GM23338 (cell line): ENCODE results near the gene RNF43.

Experiments
- ZNF114 ChIP-seq: fragments of 250-450 bp; sonication (Bioruptor Pico); IDR thresholded peaks from 2 replicates; pipeline ENCODE4 v1.5.0; 2020; ENCODE audit warnings: mild to moderate bottlenecking, moderate library complexity
- TF ChIP-seq, protein P1 (sequence below), 2 experiments: fragments of 200-600 bp in 1 of 2; sonication (generic) in 1 of 2; conservative IDR thresholded peaks; 2 replicates each; pipeline versions ENCODE4 v1.5.1 to v1.6.1; 2016 to 2017; ENCODE audit warnings: antibody characterized with exemption in 2 of 2, low read depth in 2 of 2, mild to moderate bottlenecking in 2 of 2, moderate library complexity in 1 of 2
- TF ChIP-seq, protein P2 (sequence below): fragments of 250-450 bp; sonication (Bioruptor Pico); IDR thresholded peaks from 2 replicates; pipeline ENCODE4 v1.5.0; 2020; ENCODE audit warnings: mild to moderate bottlenecking, moderate library complexity

DNA sequence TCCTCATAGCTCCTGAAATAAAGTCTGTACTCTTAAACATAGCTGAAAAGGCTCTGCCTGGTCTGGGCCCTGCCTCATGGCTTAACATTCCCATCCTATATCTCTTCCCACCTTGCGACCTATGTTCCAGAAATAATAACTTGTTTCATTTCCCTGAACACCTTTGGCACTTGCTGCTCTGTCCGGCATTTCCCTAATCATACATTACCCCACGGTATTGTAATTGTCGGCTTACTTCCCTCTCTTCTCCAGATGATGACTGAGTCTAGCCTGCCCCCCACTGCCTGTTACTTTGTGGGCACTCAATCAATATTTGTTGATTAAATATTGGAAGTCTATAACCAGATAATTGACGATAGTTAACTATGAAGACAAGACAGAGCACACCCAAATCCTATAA is 42.1 kb downstream of the RNF43 start:
- TF ChIP-seq, protein P1, sequence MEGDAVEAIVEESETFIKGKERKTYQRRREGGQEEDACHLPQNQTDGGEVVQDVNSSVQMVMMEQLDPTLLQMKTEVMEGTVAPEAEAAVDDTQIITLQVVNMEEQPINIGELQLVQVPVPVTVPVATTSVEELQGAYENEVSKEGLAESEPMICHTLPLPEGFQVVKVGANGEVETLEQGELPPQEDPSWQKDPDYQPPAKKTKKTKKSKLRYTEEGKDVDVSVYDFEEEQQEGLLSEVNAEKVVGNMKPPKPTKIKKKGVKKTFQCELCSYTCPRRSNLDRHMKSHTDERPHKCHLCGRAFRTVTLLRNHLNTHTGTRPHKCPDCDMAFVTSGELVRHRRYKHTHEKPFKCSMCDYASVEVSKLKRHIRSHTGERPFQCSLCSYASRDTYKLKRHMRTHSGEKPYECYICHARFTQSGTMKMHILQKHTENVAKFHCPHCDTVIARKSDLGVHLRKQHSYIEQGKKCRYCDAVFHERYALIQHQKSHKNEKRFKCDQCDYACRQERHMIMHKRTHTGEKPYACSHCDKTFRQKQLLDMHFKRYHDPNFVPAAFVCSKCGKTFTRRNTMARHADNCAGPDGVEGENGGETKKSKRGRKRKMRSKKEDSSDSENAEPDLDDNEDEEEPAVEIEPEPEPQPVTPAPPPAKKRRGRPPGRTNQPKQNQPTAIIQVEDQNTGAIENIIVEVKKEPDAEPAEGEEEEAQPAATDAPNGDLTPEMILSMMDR (conservative IDR thresholded peaks at IDR 0.05; ENCODE audit: low read depth in 2 of 2): no peak
- TF ChIP-seq ZNF114 (CRISPR knock-in tag): no peak
- TF ChIP-seq, protein P2, sequence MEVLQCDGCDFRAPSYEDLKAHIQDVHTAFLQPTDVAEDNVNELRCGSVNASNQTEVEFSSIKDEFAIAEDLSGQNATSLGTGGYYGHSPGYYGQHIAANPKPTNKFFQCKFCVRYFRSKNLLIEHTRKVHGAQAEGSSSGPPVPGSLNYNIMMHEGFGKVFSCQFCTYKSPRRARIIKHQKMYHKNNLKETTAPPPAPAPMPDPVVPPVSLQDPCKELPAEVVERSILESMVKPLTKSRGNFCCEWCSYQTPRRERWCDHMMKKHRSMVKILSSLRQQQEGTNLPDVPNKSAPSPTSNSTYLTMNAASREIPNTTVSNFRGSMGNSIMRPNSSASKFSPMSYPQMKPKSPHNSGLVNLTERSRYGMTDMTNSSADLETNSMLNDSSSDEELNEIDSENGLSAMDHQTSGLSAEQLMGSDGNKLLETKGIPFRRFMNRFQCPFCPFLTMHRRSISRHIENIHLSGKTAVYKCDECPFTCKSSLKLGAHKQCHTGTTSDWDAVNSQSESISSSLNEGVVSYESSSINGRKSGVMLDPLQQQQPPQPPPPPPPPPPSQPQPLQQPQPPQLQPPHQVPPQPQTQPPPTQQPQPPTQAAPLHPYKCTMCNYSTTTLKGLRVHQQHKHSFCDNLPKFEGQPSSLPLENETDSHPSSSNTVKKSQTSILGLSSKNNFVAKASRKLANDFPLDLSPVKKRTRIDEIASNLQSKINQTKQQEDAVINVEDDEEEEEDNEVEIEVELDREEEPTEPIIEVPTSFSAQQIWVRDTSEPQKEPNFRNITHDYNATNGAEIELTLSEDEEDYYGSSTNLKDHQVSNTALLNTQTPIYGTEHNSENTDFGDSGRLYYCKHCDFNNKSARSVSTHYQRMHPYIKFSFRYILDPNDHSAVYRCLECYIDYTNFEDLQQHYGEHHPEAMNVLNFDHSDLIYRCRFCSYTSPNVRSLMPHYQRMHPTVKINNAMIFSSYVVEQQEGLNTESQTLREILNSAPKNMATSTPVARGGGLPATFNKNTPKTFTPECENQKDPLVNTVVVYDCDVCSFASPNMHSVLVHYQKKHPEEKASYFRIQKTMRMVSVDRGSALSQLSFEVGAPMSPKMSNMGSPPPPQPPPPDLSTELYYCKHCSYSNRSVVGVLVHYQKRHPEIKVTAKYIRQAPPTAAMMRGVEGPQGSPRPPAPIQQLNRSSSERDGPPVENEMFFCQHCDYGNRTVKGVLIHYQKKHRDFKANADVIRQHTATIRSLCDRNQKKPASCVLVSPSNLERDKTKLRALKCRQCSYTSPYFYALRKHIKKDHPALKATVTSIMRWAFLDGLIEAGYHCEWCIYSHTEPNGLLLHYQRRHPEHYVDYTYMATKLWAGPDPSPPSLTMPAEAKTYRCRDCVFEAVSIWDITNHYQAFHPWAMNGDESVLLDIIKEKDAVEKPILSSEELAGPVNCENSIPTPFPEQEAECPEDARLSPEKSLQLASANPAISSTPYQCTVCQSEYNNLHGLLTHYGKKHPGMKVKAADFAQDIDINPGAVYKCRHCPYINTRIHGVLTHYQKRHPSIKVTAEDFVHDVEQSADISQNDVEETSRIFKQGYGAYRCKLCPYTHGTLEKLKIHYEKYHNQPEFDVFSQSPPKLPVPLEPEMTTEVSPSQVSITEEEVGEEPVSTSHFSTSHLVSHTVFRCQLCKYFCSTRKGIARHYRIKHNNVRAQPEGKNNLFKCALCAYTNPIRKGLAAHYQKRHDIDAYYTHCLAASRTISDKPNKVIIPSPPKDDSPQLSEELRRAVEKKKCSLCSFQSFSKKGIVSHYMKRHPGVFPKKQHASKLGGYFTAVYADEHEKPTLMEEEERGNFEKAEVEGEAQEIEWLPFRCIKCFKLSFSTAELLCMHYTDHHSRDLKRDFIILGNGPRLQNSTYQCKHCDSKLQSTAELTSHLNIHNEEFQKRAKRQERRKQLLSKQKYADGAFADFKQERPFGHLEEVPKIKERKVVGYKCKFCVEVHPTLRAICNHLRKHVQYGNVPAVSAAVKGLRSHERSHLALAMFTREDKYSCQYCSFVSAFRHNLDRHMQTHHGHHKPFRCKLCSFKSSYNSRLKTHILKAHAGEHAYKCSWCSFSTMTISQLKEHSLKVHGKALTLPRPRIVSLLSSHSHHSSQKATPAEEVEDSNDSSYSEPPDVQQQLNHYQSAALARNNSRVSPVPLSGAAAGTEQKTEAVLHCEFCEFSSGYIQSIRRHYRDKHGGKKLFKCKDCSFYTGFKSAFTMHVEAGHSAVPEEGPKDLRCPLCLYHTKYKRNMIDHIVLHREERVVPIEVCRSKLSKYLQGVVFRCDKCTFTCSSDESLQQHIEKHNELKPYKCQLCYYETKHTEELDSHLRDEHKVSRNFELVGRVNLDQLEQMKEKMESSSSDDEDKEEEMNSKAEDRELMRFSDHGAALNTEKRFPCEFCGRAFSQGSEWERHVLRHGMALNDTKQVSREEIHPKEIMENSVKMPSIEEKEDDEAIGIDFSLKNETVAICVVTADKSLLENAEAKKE: no peak
